T-helper 17 cell (primary cell): ENCODE results near the gene SLC22A7. TPM values are rescaled to one million over a fixed set of nuclear protein-coding genes. Genes with fewer than 3 reads are reported as not detected.
"Not testable (repeated sequence)": the region's sequence is repeated elsewhere in the genome, so short reads cannot be mapped to it uniquely, and the experiment has no call there.

Experiments
- ATAC-seq: fragments of 150-1000 bp; cut with Tn5 transposase; 2 replicates; pipeline ENCODE4 v1.10.0; 2021; ENCODE audit warnings: mild to moderate bottlenecking, moderate library complexity
- DNase-seq, 3 donors: peaks; one replicate each; pipeline versions ENCODE4 v3.0.0 to v3.0.0-alpha.2; 2020 to 2021
- H3K9me3 ChIP-seq: one replicate; pipeline ENCODE4 v1.7.0; 2013; ENCODE audit warnings: low read length, mild to moderate bottlenecking; ENCODE audit not compliant: control insufficient read depth, poor library complexity, severe bottlenecking
- H3K27ac Mint-ChIP-seq: one replicate; pipeline ENCODE4 v1.8.0; 2022; ENCODE audit warnings: mild to moderate bottlenecking, moderate library complexity, mixed read lengths
- H3K27me3 Mint-ChIP-seq: one replicate; pipeline ENCODE4 v1.8.0; 2022; ENCODE audit warnings: mixed read lengths
- H3K36me3 Mint-ChIP-seq: one replicate; pipeline ENCODE4 v1.8.0; 2022; ENCODE audit warnings: low read depth, mixed read lengths
- H3K4me1 Mint-ChIP-seq: one replicate; pipeline ENCODE4 v1.8.0; 2022; ENCODE audit warnings: mild to moderate bottlenecking, mixed read lengths
- H3K4me3 Mint-ChIP-seq: one replicate; pipeline ENCODE4 v1.8.0; 2022; ENCODE audit warnings: mild to moderate bottlenecking, moderate library complexity, mixed read lengths
- total RNA-seq, 4 donors: library from RNA in 2 of 4; stranded (reverse) in 2 of 4; gene quantifications; one replicate each; pipeline ENCODE4 v1.2.3 and lab custom pipeline; 2022 to 2026

Gene SLC22A7
- total RNA-seq, 2 donors from 2014 or later = not detected

- DNase-seq (no peak), ATAC-seq (no peak)
- no peaks in the 10 kb centered on the region for H3K9me3 ChIP-seq
- H3K4me1 Mint-ChIP-seq = no peaks in the 10 kb centered on the region
- H3K27ac Mint-ChIP-seq = no peak overlapping the region
- no peaks in the 10 kb centered on the region for H3K36me3 Mint-ChIP-seq
- no peak overlapping the region for H3K4me3 Mint-ChIP-seq
- H3K27me3 Mint-ChIP-seq = peaks cover 2% of the 10 kb centered on the region
Observed at GRCh38 chr6:43292763-43293318, 5.2 kb upstream of the SLC22A7 start.

DNA sequence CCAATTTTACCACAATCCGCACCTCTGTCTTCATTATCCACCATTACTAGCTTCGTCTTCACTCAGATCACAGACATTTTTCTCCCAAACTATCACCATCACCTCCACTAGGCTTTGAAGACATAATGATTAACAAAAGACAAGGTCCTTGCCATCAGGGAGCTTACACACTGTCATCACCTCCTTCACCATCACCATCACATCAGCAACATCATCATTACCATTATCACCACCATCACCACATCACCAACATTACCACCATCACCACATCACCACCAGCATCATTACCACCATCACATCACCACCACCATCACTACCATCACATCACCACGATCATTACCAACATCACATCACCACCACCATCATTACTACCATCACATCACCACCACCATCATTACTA is 4.4 kb upstream of the SLC22A7 start:
- no peaks in the 10 kb centered on the region for H3K9me3 ChIP-seq
- no peak for ATAC-seq
- peaks cover 2% of the 10 kb centered on the region for H3K27me3 Mint-ChIP-seq
- H3K27ac Mint-ChIP-seq = no peak overlapping the region
- no peaks in the 10 kb centered on the region for H3K4me1 Mint-ChIP-seq
- H3K4me3 Mint-ChIP-seq = no peak overlapping the region
- H3K36me3 Mint-ChIP-seq = no peaks in the 10 kb centered on the region
- no peak for DNase-seq

DNA sequence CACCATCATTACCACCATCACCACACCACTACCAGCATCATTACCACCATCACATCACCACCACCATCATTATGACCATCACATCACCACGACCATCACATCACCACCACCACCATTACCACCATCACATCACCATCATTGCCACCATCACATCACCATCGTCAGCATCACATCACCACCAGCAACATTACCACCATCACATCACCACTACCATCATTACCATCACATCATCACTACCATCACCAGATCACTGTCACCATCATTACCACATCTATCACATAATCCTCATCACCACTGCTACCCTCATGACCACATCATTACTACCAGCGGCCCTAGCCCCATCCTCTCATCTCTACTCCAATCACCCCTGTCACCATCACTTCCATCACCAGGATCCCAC is 3.5 kb upstream of the SLC22A7 start:
- no peak for DNase-seq
- H3K4me1 Mint-ChIP-seq = no peaks in the 10 kb centered on the region
- no peaks in the 10 kb centered on the region for H3K9me3 ChIP-seq
- H3K4me3 Mint-ChIP-seq = no peak overlapping the region
- no peaks in the 10 kb centered on the region for H3K36me3 Mint-ChIP-seq
- H3K27ac Mint-ChIP-seq = no peak overlapping the region
- H3K27me3 Mint-ChIP-seq = peaks cover 9% of the 10 kb centered on the region
- ATAC-seq = no peak

DNA sequence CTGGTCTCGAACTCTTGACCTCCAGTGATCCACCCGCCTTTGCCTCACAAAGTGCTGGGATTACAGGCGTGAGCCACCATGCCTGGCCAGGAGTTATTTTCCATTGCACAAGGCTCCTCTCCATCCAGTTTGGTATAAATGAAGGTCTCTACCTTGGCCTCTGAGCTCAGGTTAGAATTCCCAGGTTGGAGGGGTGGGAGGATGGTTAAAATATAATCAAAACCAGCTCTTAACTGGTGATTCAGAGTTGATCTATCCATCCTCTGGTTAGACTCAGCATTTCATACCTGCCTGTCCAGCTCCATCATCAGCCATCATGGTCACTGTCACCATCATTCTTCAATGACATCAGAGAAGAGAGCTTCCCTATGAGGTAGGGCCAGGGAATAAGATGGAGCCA is 2.6 kb upstream of the SLC22A7 start:
- Mint-ChIP-seq H3K27ac (no peak overlapping the region), H3K36me3 (peaks cover 6% of the 10 kb centered on the region), H3K4me3 (no peak overlapping the region), H3K4me1 (peaks cover 7% of the 10 kb centered on the region), H3K27me3 (peaks cover 19% of the 10 kb centered on the region)
- no peak for ATAC-seq
- DNase-seq = no peak
- no peaks in the 10 kb centered on the region for H3K9me3 ChIP-seq

GRCh38 chr6:43296780-43297497 is 1.1 kb upstream of the SLC22A7 start:
- Mint-ChIP-seq H3K27ac (no peak overlapping the region), H3K4me1 (peaks cover 9% of the 10 kb centered on the region)

GRCh38 chr6:43298565-43299337 is 691 bp downstream of the SLC22A7 start:
- no peak for ATAC-seq
- Mint-ChIP-seq H3K36me3 (peaks cover 6% of the 10 kb centered on the region), H3K27me3 (peaks cover 28% of the 10 kb centered on the region), H3K4me3 (no peak overlapping the region), H3K4me1 (peaks cover 9% of the 10 kb centered on the region), H3K27ac (no peak overlapping the region)
- H3K9me3 ChIP-seq = no peaks in the 10 kb centered on the region
- DNase-seq = no peak

More at GRCh38 chr6:43296780-43297497, 1.1 kb upstream of the SLC22A7 start:
- no peaks in the 10 kb centered on the region for H3K9me3 ChIP-seq
- H3K36me3 Mint-ChIP-seq = peaks cover 6% of the 10 kb centered on the region
- H3K27me3 Mint-ChIP-seq = peaks cover 28% of the 10 kb centered on the region
- ATAC-seq = no peak
- H3K4me3 Mint-ChIP-seq = no peak overlapping the region
- no peak for DNase-seq

DNA sequence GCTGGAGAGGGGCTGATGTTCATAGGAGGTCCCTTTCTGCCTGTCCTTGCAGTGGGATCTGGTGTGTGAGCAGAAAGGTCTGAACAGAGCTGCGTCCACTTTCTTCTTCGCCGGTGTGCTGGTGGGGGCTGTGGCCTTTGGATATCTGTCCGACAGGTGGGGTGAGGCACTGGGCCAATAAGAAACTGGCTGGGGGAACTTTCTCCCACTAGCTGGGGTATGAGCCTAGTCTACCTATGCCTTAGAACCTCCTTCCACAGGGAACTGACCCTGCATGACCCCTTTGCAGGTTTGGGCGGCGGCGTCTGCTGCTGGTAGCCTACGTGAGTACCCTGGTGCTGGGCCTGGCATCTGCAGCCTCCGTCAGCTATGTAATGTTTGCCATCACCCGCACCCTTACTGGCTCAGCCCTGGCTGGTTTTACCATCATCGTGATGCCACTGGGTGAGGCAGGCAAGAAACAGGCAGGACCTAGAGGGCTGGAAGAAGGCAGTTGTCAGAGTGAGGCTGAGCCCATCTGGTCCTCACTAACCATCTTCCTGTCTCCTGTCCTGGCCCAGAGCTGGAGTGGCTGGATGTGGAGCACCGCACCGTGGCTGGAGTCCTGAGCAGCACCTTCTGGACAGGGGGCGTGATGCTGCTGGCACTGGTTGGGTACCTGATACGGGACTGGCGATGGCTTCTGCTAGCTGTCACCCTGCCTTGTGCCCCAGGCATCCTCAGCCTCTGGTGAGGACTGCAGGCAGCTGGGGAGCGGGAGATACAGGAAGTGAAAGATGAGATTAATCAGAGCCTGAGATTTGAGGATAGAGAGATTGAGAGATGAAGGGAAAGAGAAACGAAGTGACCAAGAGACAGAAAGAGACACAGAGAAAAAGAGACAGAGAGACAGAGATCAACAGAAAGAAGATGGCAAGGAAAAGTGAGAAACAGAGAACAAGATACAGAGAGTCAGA is 1.6 kb downstream of the SLC22A7 start:
- H3K4me1 Mint-ChIP-seq = peaks cover 9% of the 10 kb centered on the region
- H3K27me3 Mint-ChIP-seq = peaks cover 28% of the 10 kb centered on the region
- H3K36me3 Mint-ChIP-seq = peaks cover 6% of the 10 kb centered on the region
- H3K4me3 Mint-ChIP-seq = no peak overlapping the region
- ATAC-seq (no peak), DNase-seq (no peak)
- H3K9me3 ChIP-seq = no peaks in the 10 kb centered on the region
- H3K27ac Mint-ChIP-seq = no peak overlapping the region

DNA sequence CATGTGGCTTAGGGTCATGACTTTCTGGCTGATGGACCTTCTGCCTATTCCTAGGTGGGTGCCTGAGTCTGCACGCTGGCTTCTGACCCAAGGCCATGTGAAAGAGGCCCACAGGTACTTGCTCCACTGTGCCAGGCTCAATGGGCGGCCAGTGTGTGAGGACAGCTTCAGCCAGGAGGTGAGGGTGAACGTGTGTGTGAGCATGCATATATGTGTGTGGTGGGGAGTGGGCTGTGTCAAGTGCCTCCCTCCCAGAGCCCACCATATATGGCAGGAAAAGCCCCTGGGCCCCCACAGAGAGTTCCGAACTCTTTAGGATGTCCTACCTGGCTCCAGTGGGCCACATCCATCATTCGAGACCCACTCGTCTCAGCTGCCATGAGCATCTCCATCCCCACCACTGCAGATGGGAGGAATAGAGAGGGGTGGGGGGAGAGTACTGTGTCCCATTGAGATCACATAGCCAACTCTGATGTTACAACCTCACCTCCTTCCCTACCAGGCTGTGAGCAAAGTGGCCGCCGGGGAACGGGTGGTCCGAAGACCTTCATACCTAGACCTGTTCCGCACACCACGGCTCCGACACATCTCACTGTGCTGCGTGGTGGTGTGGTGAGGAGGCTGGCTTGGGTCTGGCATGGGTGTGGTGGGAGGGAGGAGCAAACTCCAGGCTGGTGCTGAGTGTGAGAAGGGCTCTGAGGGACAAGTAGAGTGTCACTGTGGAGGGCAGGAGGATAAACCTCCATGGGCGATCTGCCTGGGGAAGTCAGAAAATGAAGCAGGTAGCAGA is 3.2 kb downstream of the SLC22A7 start:
- H3K36me3 Mint-ChIP-seq = peaks cover 6% of the 10 kb centered on the region
- H3K27ac Mint-ChIP-seq = no peak overlapping the region

DNA sequence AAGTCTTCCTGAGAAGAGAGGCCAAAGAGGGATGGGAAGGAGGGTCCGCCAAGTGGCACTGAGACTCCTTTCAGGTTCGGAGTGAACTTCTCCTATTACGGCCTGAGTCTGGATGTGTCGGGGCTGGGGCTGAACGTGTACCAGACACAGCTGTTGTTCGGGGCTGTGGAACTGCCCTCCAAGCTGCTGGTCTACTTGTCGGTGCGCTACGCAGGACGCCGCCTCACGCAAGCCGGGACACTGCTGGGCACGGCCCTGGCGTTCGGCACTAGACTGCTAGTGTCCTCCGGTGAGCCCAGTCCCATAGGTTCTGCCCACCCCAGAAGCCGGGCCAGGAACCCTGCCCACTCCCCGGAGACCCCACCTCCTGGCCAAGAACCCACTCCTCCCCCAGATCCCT is 4.1 kb downstream of the SLC22A7 start:
- no peak overlapping the region for H3K4me3 Mint-ChIP-seq
- peaks cover 12% of the 10 kb centered on the region for H3K4me1 Mint-ChIP-seq
- H3K27me3 Mint-ChIP-seq = peaks cover 28% of the 10 kb centered on the region
- H3K9me3 ChIP-seq = no peaks in the 10 kb centered on the region
- no peak for ATAC-seq
- no peak overlapping the region for H3K27ac Mint-ChIP-seq
- DNase-seq = no peak
- peaks cover 6% of the 10 kb centered on the region for H3K36me3 Mint-ChIP-seq

More for the DNA sequence above, 3.2 kb downstream of the SLC22A7 start:
- Mint-ChIP-seq H3K4me1 (peaks cover 9% of the 10 kb centered on the region), H3K4me3 (no peak overlapping the region), H3K27me3 (peaks cover 28% of the 10 kb centered on the region)
- ATAC-seq (no peak), DNase-seq (no peak)
- H3K9me3 ChIP-seq = no peaks in the 10 kb centered on the region

- not testable (repeated sequence) for DNase-seq, H3K27ac Mint-ChIP-seq, H3K9me3 ChIP-seq, H3K4me3 Mint-ChIP-seq, H3K36me3 Mint-ChIP-seq, ATAC-seq
- Mint-ChIP-seq H3K4me1 (peaks cover 14% of the 10 kb centered on the region), H3K27me3 (peaks cover 28% of the 10 kb centered on the region)
Observed at GRCh38 chr6:43303006-43303405, 4.9 kb downstream of the SLC22A7 start.

DNA sequence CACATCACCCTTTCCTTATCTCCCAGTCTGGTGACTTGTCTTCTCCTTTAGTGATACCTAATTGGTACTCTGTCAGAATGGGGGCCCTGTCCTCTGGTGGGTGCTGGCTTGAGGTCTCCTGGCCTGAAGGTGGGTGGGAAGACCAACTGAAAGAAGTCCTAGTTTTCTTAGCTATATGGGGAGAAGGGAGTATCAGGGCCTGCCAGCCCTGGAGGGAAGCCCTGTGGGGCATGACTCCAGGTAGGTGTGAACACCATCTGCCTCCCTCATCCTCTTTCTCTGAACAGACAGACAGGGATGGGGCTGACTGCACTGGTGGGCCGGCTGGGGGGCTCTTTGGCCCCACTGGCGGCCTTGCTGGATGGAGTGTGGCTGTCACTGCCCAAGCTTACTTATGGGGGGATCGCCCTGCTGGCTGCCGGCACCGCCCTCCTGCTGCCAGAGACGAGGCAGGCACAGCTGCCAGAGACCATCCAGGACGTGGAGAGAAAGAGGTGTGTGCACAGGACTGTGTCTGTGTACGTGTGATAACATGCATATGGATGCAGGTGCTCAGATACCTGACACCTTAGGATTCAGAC is 5.8 kb downstream of the SLC22A7 start:
- H3K4me3 Mint-ChIP-seq = no peak overlapping the region
- H3K36me3 Mint-ChIP-seq = peaks cover 6% of the 10 kb centered on the region
- ATAC-seq (no peak), DNase-seq (no peak)
- peaks cover 17% of the 10 kb centered on the region for H3K4me1 Mint-ChIP-seq
- H3K27ac Mint-ChIP-seq = peak overlapping the region; percentile 69
- H3K27me3 Mint-ChIP-seq = peaks cover 24% of the 10 kb centered on the region
- H3K9me3 ChIP-seq = no peaks in the 10 kb centered on the region

DNA sequence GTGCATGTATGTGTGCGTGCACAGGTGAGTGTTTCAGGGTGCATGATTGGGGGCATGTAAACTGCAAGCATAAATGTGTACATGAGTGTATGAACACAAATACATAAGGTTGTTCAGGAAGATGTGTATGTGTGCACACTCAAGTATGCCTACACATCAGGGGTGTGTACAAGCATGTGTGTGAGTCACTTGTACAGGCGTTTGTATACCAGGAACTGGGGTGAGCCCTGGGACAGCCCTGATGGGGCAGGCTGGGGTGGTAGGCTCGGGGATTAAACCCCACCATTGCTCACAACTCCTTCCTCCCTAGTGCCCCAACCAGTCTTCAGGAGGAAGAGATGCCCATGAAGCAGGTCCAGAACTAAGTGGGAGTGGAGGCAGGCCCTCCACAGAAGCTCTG is 6.3 kb downstream of the SLC22A7 start:
- no peak overlapping the region for H3K4me3 Mint-ChIP-seq
- H3K27ac Mint-ChIP-seq = peak overlapping the region; percentile 69
- H3K4me1 Mint-ChIP-seq = peaks cover 18% of the 10 kb centered on the region
- DNase-seq (no peak), ATAC-seq (no peak)
- H3K9me3 ChIP-seq = no peaks in the 10 kb centered on the region
- H3K36me3 Mint-ChIP-seq = peaks cover 6% of the 10 kb centered on the region
- H3K27me3 Mint-ChIP-seq = peaks cover 20% of the 10 kb centered on the region
